Measurements from ENCODE around the gene EAF1.
"Not testable (repeated sequence)": the region's sequence is repeated elsewhere in the genome, so short reads cannot be mapped to it uniquely, and the experiment has no call there.

Gene EAF1

GRCh38 chr3:15427182-15427880 is at the start of gene EAF1, which contains the start of gene METTL6:
Gene EAF1, plus strand, starts transcription at chr3:15427598. Its CDS starts 182 bp downstream, at chr3:15427780.
Gene METTL6, minus strand, starts transcription at chr3:15427544. Its CDS starts 1,033 bp downstream, at chr3:15426511.
- peak; percentile 88 for DNase-seq

- DNase-seq = peak; percentile 94
Observed at GRCh38 chr3:15377961-15378791, 49.2 kb upstream of the EAF1 start.

- no peak for DNase-seq
Observed at GRCh38 chr3:15380980-15381890, 46.2 kb upstream of the EAF1 start.

- no peak for DNase-seq
Observed at GRCh38 chr3:15382405-15382923, 44.9 kb upstream of the EAF1 start.

GRCh38 chr3:15384510-15385237 is 42.7 kb upstream of the EAF1 start:
- no peak for DNase-seq

GRCh38 chr3:15385238-15385695 is 42.1 kb upstream of the EAF1 start:
- not testable (repeated sequence) for DNase-seq

- DNase-seq = no peak
Observed at GRCh38 chr3:15385901-15386653, 41.3 kb upstream of the EAF1 start.

- DNase-seq = not testable (repeated sequence)
Observed at GRCh38 chr3:15386654-15386955, 40.8 kb upstream of the EAF1 start.

- no peak for DNase-seq
Observed at GRCh38 chr3:15387171-15387581, 40.2 kb upstream of the EAF1 start.

- DNase-seq = no peak
Observed at GRCh38 chr3:15387735-15388134, 39.7 kb upstream of the EAF1 start.

GRCh38 chr3:15388335-15388734 is 39.1 kb upstream of the EAF1 start:
- not testable (repeated sequence) for DNase-seq

GRCh38 chr3:15390460-15390859 is 36.9 kb upstream of the EAF1 start:
- DNase-seq = no peak

GRCh38 chr3:15391007-15391406 is 36.4 kb upstream of the EAF1 start:
- DNase-seq = no peak

- not testable (repeated sequence) for DNase-seq
Observed at GRCh38 chr3:15393252-15393651, 34.1 kb upstream of the EAF1 start.

GRCh38 chr3:15398731-15399133 is 28.7 kb upstream of the EAF1 start:
- not testable (repeated sequence) for DNase-seq

- no peak for DNase-seq
Observed at GRCh38 chr3:15399970-15400369, 27.4 kb upstream of the EAF1 start.

- DNase-seq = no peak
Observed at GRCh38 chr3:15401936-15402335, 25.5 kb upstream of the EAF1 start.

GRCh38 chr3:15403495-15403894 is 23.9 kb upstream of the EAF1 start:
- DNase-seq = no peak

GRCh38 chr3:15403965-15404364 is 23.4 kb upstream of the EAF1 start:
- DNase-seq = no peak

- no peak for DNase-seq
Observed at GRCh38 chr3:15404767-15405166, 22.6 kb upstream of the EAF1 start.

GRCh38 chr3:15405448-15406050 is 21.8 kb upstream of the EAF1 start:
- no peak for DNase-seq

Data from stimulated activated CD4-positive, alpha-beta T cell treated with anti-CD3 and anti-CD28 coated beads, Interleukin-1b, Interleukin-23, amount 100 ng/mL, for 48 hours (primary cell).